IPS DF 4.7 (cell line): ENCODE measurements around the gene RIMBP2.

Experiments
- DNase-seq: peaks from one replicate; pipeline ENCODE4 v3.0.0-alpha.2; 2013; ENCODE audit warnings: low spot score; ENCODE audit errors: extremely low read depth

RIMBP2 gene

GRCh38 chr12:130446846-130447654 is 269.0 kb downstream of the RIMBP2 start:
- no peak for DNase-seq

GRCh38 chr12:130444986-130445385 is 271.1 kb downstream of the RIMBP2 start:
- DNase-seq = no peak

GRCh38 chr12:130444061-130444460 is 272.0 kb downstream of the RIMBP2 start:
- DNase-seq = no peak

GRCh38 chr12:130441771-130442760 is 274.0 kb downstream of the RIMBP2 start:
- no peak for DNase-seq

GRCh38 chr12:130440411-130441080 is 275.6 kb downstream of the RIMBP2 start:
- DNase-seq = no peak

GRCh38 chr12:130439250-130439649 is 276.8 kb downstream of the RIMBP2 start:
- DNase-seq = no peak

- DNase-seq = no peak
Observed at GRCh38 chr12:130438711-130439110, 277.4 kb downstream of the RIMBP2 start.

- no peak for DNase-seq
Observed at GRCh38 chr12:130438243-130438620, 277.9 kb downstream of the RIMBP2 start.

GRCh38 chr12:130437555-130438242 is 278.4 kb downstream of the RIMBP2 start:
- no peak for DNase-seq

GRCh38 chr12:130436741-130437501 is 279.2 kb downstream of the RIMBP2 start:
- DNase-seq = no peak

- no peak for DNase-seq
Observed at GRCh38 chr12:130435826-130436225, 280.3 kb downstream of the RIMBP2 start.

- no peak for DNase-seq
Observed at GRCh38 chr12:130435331-130435730, 280.8 kb downstream of the RIMBP2 start.

GRCh38 chr12:130434560-130434959 is 281.5 kb downstream of the RIMBP2 start:
- no peak for DNase-seq

GRCh38 chr12:130433834-130434233 is 282.3 kb downstream of the RIMBP2 start:
- DNase-seq = no peak

GRCh38 chr12:130433411-130433810 is 282.7 kb downstream of the RIMBP2 start:
- no peak for DNase-seq

- DNase-seq = no peak
Observed at GRCh38 chr12:130431176-130431575, 284.9 kb downstream of the RIMBP2 start.

- no peak for DNase-seq
Observed at GRCh38 chr12:130429656-130430505, 286.2 kb downstream of the RIMBP2 start.

- DNase-seq = no peak
Observed at GRCh38 chr12:130428116-130428515, 288.0 kb downstream of the RIMBP2 start.

GRCh38 chr12:130427381-130427887 is 288.7 kb downstream of the RIMBP2 start:
- no peak for DNase-seq
